ENCODE data around the gene STX11.

- TF ChIP-seq, protein P1, sequence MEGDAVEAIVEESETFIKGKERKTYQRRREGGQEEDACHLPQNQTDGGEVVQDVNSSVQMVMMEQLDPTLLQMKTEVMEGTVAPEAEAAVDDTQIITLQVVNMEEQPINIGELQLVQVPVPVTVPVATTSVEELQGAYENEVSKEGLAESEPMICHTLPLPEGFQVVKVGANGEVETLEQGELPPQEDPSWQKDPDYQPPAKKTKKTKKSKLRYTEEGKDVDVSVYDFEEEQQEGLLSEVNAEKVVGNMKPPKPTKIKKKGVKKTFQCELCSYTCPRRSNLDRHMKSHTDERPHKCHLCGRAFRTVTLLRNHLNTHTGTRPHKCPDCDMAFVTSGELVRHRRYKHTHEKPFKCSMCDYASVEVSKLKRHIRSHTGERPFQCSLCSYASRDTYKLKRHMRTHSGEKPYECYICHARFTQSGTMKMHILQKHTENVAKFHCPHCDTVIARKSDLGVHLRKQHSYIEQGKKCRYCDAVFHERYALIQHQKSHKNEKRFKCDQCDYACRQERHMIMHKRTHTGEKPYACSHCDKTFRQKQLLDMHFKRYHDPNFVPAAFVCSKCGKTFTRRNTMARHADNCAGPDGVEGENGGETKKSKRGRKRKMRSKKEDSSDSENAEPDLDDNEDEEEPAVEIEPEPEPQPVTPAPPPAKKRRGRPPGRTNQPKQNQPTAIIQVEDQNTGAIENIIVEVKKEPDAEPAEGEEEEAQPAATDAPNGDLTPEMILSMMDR (IDR thresholded peaks at IDR 0.05) = peak in 3 of 4 experiments; percentile 16 to 39 (median 20)
- TF ChIP-seq POLR2A (IDR thresholded peaks at IDR 0.05) = no peak
Measured at GRCh38 chr6:144216668-144217218, 66.4 kb downstream of the STX11 start.
